ENCODE results near the gene UBB. TPM values are rescaled to one million over a fixed set of nuclear protein-coding genes. Genes with fewer than 3 reads are reported as not detected.

The UBB gene
- total RNA-seq, 1 experiment from 2014 or later, result 1,609 TPM

DNA sequence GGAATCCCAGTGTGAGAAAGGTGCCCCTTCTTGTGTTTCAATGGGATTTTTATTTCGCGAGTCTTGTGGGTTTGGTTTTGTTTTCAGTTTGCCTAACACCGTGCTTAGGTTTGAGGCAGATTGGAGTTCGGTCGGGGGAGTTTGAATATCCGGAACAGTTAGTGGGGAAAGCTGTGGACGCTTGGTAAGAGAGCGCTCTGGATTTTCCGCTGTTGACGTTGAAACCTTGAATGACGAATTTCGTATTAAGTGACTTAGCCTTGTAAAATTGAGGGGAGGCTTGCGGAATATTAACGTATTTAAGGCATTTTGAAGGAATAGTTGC is 567 bp downstream of the UBB start:
- Histone ChIP-seq H3K9me3 (ENCODE audit: control insufficient read depth, low read depth, low read length) (no peaks in the 10 kb centered on the region), H3K23ac (ENCODE audit: insufficient read length, low read depth, low read length) (no peak overlapping the region), H3K23me2 (ENCODE audit: insufficient read length, low read depth, low read length, poor library complexity, severe bottlenecking) (peaks cover 7% of the 10 kb centered on the region), H3K4me1 (ENCODE audit: insufficient read depth, low read length) (0 out of 2 replicates have a peak, but pooled peaks cover 3% of the 10 kb centered on the region), H2AFZ (ENCODE audit: low read length) (no peak overlapping the region), H2BK15ac (ENCODE audit: low read depth, low read length) (no peak overlapping the region), H4K8ac (replicated peaks; ENCODE audit: insufficient read length, low read depth, low read length) (no peak overlapping the region), H2BK20ac (ENCODE audit: low read depth, low read length, poor library complexity, severe bottlenecking) (no peak overlapping the region), H3K27me3 (ENCODE audit: insufficient read depth, low read length) (no peaks in the 10 kb centered on the region), H2BK5ac (ENCODE audit: insufficient read length, low read length) (no peak overlapping the region), H2BK12ac (ENCODE audit: insufficient read length, low read depth, low read length) (no peak overlapping the region), H3T11ph (ENCODE audit: low read length) (peak overlapping the region; percentile 30), H3K79me2 (ENCODE audit: insufficient read depth, low read length) (peaks cover 7% of the 10 kb centered on the region; the same call in 1 of the 2 replicates), H2BK120ac (ENCODE audit: low read depth, low read length, poor library complexity, severe bottlenecking) (no peak overlapping the region), H3K4ac (ENCODE audit: low read depth, low read length) (no peak overlapping the region), H3K14ac (ENCODE audit: insufficient read depth, low read length) (peak overlapping the region; percentile 93; the same call in 1 of the 2 replicates), H4K91ac (ENCODE audit: insufficient read length, low read depth, low read length) (no peak overlapping the region), H4K5ac (ENCODE audit: insufficient read length, low read depth, low read length) (no peak overlapping the region), H3K79me1 (ENCODE audit: insufficient read depth, low read depth, low read length, poor library complexity, severe bottlenecking) (peaks cover 3% of the 10 kb centered on the region), H4K20me1 (ENCODE audit: control insufficient read depth, insufficient read depth, insufficient read length) (no peaks in the 10 kb centered on the region), H3K27ac (ENCODE audit: insufficient read length, low read depth, low read length) (peak overlapping the region; percentile 73), H3K18ac (ENCODE audit: insufficient read length, low read depth, low read length) (peak overlapping the region; percentile 97), H3K9ac (ENCODE audit: extremely low read depth, insufficient read length, low read length) (peak overlapping the region; percentile 94), H2AK5ac (ENCODE audit: insufficient read length, low read length) (no peak overlapping the region), H3K4me2 (ENCODE audit: insufficient read depth, insufficient read length, low read length) (peak overlapping the region; percentile 86), H3K56ac (ENCODE audit: insufficient read length, low read depth, low read length) (no peak overlapping the region)
- H3K9me3 Mint-ChIP-seq, result peaks cover 2 to 3% of the 10 kb centered on the region in 2 experiments; a peak in 2 of 5 replicates
- DNase-seq, result no peak
- H3K4me3 Mint-ChIP-seq, result peak overlapping the region; percentile 83 to 98
- H3K36me3 Mint-ChIP-seq (ENCODE audit: insufficient read depth in 1 of 3, low read depth in 3 of 3), result peaks cover 24 to 29% (median 28%) of the 10 kb centered on the region in 3 experiments; a peak in 6 of 7 replicates
- WGBS (ENCODE audit: extremely low coverage, insufficient read length, low lambda C conversion rate), result no CpG with 5 or more reads among the region's 14 CpGs
- H3K27me3 Mint-ChIP-seq (ENCODE audit: low read depth), result no peaks in the 10 kb centered on the region
- TF ChIP-seq, protein P1, sequence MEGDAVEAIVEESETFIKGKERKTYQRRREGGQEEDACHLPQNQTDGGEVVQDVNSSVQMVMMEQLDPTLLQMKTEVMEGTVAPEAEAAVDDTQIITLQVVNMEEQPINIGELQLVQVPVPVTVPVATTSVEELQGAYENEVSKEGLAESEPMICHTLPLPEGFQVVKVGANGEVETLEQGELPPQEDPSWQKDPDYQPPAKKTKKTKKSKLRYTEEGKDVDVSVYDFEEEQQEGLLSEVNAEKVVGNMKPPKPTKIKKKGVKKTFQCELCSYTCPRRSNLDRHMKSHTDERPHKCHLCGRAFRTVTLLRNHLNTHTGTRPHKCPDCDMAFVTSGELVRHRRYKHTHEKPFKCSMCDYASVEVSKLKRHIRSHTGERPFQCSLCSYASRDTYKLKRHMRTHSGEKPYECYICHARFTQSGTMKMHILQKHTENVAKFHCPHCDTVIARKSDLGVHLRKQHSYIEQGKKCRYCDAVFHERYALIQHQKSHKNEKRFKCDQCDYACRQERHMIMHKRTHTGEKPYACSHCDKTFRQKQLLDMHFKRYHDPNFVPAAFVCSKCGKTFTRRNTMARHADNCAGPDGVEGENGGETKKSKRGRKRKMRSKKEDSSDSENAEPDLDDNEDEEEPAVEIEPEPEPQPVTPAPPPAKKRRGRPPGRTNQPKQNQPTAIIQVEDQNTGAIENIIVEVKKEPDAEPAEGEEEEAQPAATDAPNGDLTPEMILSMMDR (conservative IDR thresholded peaks at IDR 0.05), result no peak
- peaks cover 16 to 32% of the 10 kb centered on the region in 2 experiments for H3K4me1 Mint-ChIP-seq
- peak overlapping the region; percentile 100 for H3K27ac Mint-ChIP-seq
